ENCODE measurements around the gene SSBP1. TPM values are rescaled to one million over a fixed set of nuclear protein-coding genes. Genes with fewer than 3 reads are reported as not detected.
"Not testable (repeated sequence)": the region's sequence is repeated elsewhere in the genome, so short reads cannot be mapped to it uniquely, and the experiment has no call there.

SSBP1 gene
- total RNA-seq, 3 donors from 2014 or later (not counting 1 experiment from before 2014, with no cell fraction given) = 98.7 to 112 (median 106) TPM

- H3K9me3 Mint-ChIP-seq = peaks cover 2 to 10% of the 10 kb centered on the region in 2 donors
- peaks cover 0 to 13% of the 10 kb centered on the region in 2 donors for H3K4me1 Mint-ChIP-seq
- H3K27me3 Mint-ChIP-seq (ENCODE audit: low read depth in 2 of 2) = no peaks in the 10 kb centered on the region
- peaks cover 51% of the 10 kb centered on the region for H3K36me3 Mint-ChIP-seq
- no peak overlapping the region for H3K4me3 ChIP-seq (ENCODE audit: low read length)
- no peak overlapping the region for H3K4me3 Mint-ChIP-seq
- no peaks in the 10 kb centered on the region for H3K27me3 ChIP-seq (ENCODE audit: control insufficient read depth, insufficient read depth, low read length)
- peaks cover 20% of the 10 kb centered on the region for H3K9me3 ChIP-seq (ENCODE audit: control insufficient read depth, insufficient read depth, low read length)
- no peak for ATAC-seq
- H3K27ac ChIP-seq (ENCODE audit: low read length) = no peak overlapping the region
- H3K4me1 ChIP-seq (ENCODE audit: control insufficient read depth, insufficient read depth, low read length) = no peaks in the 10 kb centered on the region
- TF ChIP-seq CTCF (IDR thresholded peaks at IDR 0.05) = peak; percentile 43
- no peak overlapping the region for H3K27ac Mint-ChIP-seq
- peak in 1 of 2 donors; percentile 30 for DNase-seq
- intact Hi-C loops (cut with micrococcal nuclease) = no loop called here
- peaks cover 73% of the 10 kb centered on the region for H3K36me3 ChIP-seq (ENCODE audit: control insufficient read depth, insufficient read depth, low read length)
- 98% methylated on average over 13 of the region's 13 CpGs for whole genome bisulfite sequencing (ENCODE audit: insufficient coverage)
Measured at GRCh38 chr7:141752634-141753033, 14.5 kb downstream of the SSBP1 start.

- intact Hi-C loops (cut with micrococcal nuclease) = no loop called here
- DNase-seq (peak in 1 of 2 donors; percentile 52), ATAC-seq (peak in 1 of 3 donors; percentile 49)
- H3K9me3 Mint-ChIP-seq = peaks cover 2 to 10% of the 10 kb centered on the region in 2 donors
- H3K4me3 Mint-ChIP-seq = no peak overlapping the region
- no peak overlapping the region for H3K27ac Mint-ChIP-seq
- peaks cover 20% of the 10 kb centered on the region for H3K9me3 ChIP-seq (ENCODE audit: control insufficient read depth, insufficient read depth, low read length)
- WGBS (ENCODE audit: insufficient coverage) = 96% methylated on average over 4 of the region's 6 CpGs
- H3K27ac ChIP-seq (ENCODE audit: low read length) = no peak overlapping the region
- no peaks in the 10 kb centered on the region for H3K4me1 ChIP-seq (ENCODE audit: control insufficient read depth, insufficient read depth, low read length)
- H3K4me1 Mint-ChIP-seq = peaks cover 0 to 15% of the 10 kb centered on the region in 2 donors
- no peaks in the 10 kb centered on the region for H3K27me3 Mint-ChIP-seq (ENCODE audit: low read depth in 2 of 2)
- no peaks in the 10 kb centered on the region for H3K27me3 ChIP-seq (ENCODE audit: control insufficient read depth, insufficient read depth, low read length)
- H3K36me3 Mint-ChIP-seq = peaks cover 55% of the 10 kb centered on the region
- no peak for TF ChIP-seq CTCF (IDR thresholded peaks at IDR 0.05)
- H3K36me3 ChIP-seq (ENCODE audit: control insufficient read depth, insufficient read depth, low read length) = peaks cover 72% of the 10 kb centered on the region
- H3K4me3 ChIP-seq (ENCODE audit: low read length) = no peak overlapping the region
Measured at GRCh38 chr7:141754939-141755338, 16.8 kb downstream of the SSBP1 start.

GRCh38 chr7:141763797-141764196, 25.6 kb downstream of the SSBP1 start, which contains the start of gene TAS2R3:
TAS2R3 (plus strand) TSS chr7:141764097; CDS start chr7:141764159, 62 bp downstream.
- H3K4me3 Mint-ChIP-seq = no peak within 1 kb of the TSS
- intact Hi-C loops (cut with micrococcal nuclease) = no loop called here
- TF ChIP-seq CTCF (IDR thresholded peaks at IDR 0.05) = no peak
- Histone ChIP-seq H3K27me3 (ENCODE audit: control insufficient read depth, insufficient read depth, low read length) (no peaks in the 10 kb centered on the region), H3K9me3 (ENCODE audit: control insufficient read depth, insufficient read depth, low read length) (no peaks in the 10 kb centered on the region), H3K27ac (ENCODE audit: low read length) (no peak within 1 kb of the TSS), H3K4me3 (ENCODE audit: low read length) (no peak within 1 kb of the TSS), H3K36me3 (ENCODE audit: control insufficient read depth, insufficient read depth, low read length) (peaks cover 36% of the 10 kb centered on the region), H3K4me1 (ENCODE audit: control insufficient read depth, insufficient read depth, low read length) (no peaks in the 10 kb centered on the region)
- ATAC-seq = no peak
- no peaks in the 10 kb centered on the region for H3K27me3 Mint-ChIP-seq (ENCODE audit: low read depth in 2 of 2)
- no peak within 1 kb of the TSS for H3K27ac Mint-ChIP-seq
- no peaks in the 10 kb centered on the region for H3K9me3 Mint-ChIP-seq
- H3K36me3 Mint-ChIP-seq = peaks cover 7% of the 10 kb centered on the region
- H3K4me1 Mint-ChIP-seq = peaks cover 0 to 6% of the 10 kb centered on the region in 2 donors
- WGBS (ENCODE audit: insufficient coverage) = 97% methylated on average over 3 of the region's 3 CpGs
- DNase-seq = no peak

GRCh38 chr7:141770083-141770583, 32.0 kb downstream of the SSBP1 start:
- H3K27ac Mint-ChIP-seq; DNase-seq; H3K9me3 Mint-ChIP-seq; intact Hi-C loops (cut with micrococcal nuclease); ATAC-seq; H3K27ac ChIP-seq (ENCODE audit: low read length); H3K36me3 Mint-ChIP-seq; H3K4me1 Mint-ChIP-seq; H3K4me1 ChIP-seq (ENCODE audit: control insufficient read depth, insufficient read depth, low read length); H3K4me3 Mint-ChIP-seq; H3K4me3 ChIP-seq (ENCODE audit: low read length); H3K36me3 ChIP-seq (ENCODE audit: control insufficient read depth, insufficient read depth, low read length); H3K9me3 ChIP-seq (ENCODE audit: control insufficient read depth, insufficient read depth, low read length); H3K27me3 Mint-ChIP-seq (ENCODE audit: low read depth in 2 of 2); H3K27me3 ChIP-seq (ENCODE audit: control insufficient read depth, insufficient read depth, low read length): not testable (repeated sequence)
- 100% methylated on average over 1 of the region's 3 CpGs for whole genome bisulfite sequencing (ENCODE audit: insufficient coverage)
